Smooth muscle cell of the brain vasculature (primary cell): Measurements from ENCODE around the gene GABRG3.

Experiments used
- DNase-seq: peaks from one replicate; pipeline ENCODE4 v3.0.0-alpha.2; 2012; ENCODE audit warnings: low read depth, low spot score

Gene GABRG3

GRCh38 chr15:27499191-27499590 is 528.2 kb downstream of the GABRG3 start:
- no peak for DNase-seq

GRCh38 chr15:27499719-27500118 is 528.7 kb downstream of the GABRG3 start:
- no peak for DNase-seq

- no peak for DNase-seq
These were observed 529.2 kb downstream of the GABRG3 start for GRCh38 chr15:27500206-27500605.

- no peak for DNase-seq
These were observed 535.8 kb downstream of the GABRG3 start for GRCh38 chr15:27506752-27507151.

GRCh38 chr15:27509014-27509413 is 538.0 kb downstream of the GABRG3 start:
- DNase-seq, result no peak

- no peak for DNase-seq
These were observed 541.5 kb downstream of the GABRG3 start for GRCh38 chr15:27512281-27513001.

GRCh38 chr15:27514526-27514925 is 543.5 kb downstream of the GABRG3 start:
- DNase-seq, result no peak

GRCh38 chr15:27527490-27528067 is 556.6 kb downstream of the GABRG3 start:
- DNase-seq, result no peak

GRCh38 chr15:27529399-27529798 is 558.4 kb downstream of the GABRG3 start:
- DNase-seq, result no peak

GRCh38 chr15:27530994-27531393 is 560.0 kb downstream of the GABRG3 start:
- DNase-seq, result no peak

- no peak for DNase-seq
These were observed 561.4 kb downstream of the GABRG3 start for GRCh38 chr15:27532358-27532757.

- DNase-seq, result no peak
These were observed 564.6 kb downstream of the GABRG3 start for GRCh38 chr15:27535445-27536129.

GRCh38 chr15:27538325-27538724 is 567.3 kb downstream of the GABRG3 start:
- DNase-seq, result no peak

GRCh38 chr15:27541581-27541980 is 570.6 kb downstream of the GABRG3 start:
- no peak for DNase-seq

GRCh38 chr15:27545494-27546255 is 574.7 kb downstream of the GABRG3 start:
- DNase-seq, result no peak

GRCh38 chr15:27549746-27550145 is 578.8 kb downstream of the GABRG3 start:
- DNase-seq, result no peak

- no peak for DNase-seq
These were observed 579.7 kb downstream of the GABRG3 start for GRCh38 chr15:27550635-27551034.

- peak; percentile 32 for DNase-seq
These were observed 590.8 kb downstream of the GABRG3 start for GRCh38 chr15:27561816-27562215.

GRCh38 chr15:27563765-27564370 is 592.9 kb downstream of the GABRG3 start:
- DNase-seq, result no peak

GRCh38 chr15:27564656-27565055 is 593.7 kb downstream of the GABRG3 start:
- DNase-seq, result no peak

- DNase-seq, result no peak
These were observed 599.8 kb downstream of the GABRG3 start for GRCh38 chr15:27570746-27571145.
